Loucy (cell line): ENCODE data around the gene PRKACA.
A peak's percentile ranks its signal among the peaks of the same experiment; 100 is the strongest.

Source experiments
- H2AFZ ChIP-seq: fragments of 200-600 bp; sonication (generic); 2 replicates; pipeline ENCODE4 v1.6.0; 2016; ENCODE audit warnings: antibody characterized with exemption, mild to moderate bottlenecking, low read length, moderate library complexity
- H3F3A ChIP-seq: fragments of 200-600 bp; 2 replicates; pipeline ENCODE4 v1.6.0; 2016; ENCODE audit warnings: antibody characterized with exemption, low read depth, mild to moderate bottlenecking
- H3K27me3 ChIP-seq: fragments of 200-600 bp; sonication (generic); 2 replicates; pipeline ENCODE4 v1.6.1; 2014; ENCODE audit warnings: low read length, mild to moderate bottlenecking; ENCODE audit not compliant: insufficient read depth, poor library complexity, severe bottlenecking
- H3K36me3 ChIP-seq: fragments of 200-600 bp; sonication (generic); 2 replicates; pipeline ENCODE4 v1.6.1; 2016; ENCODE audit warnings: low read length; ENCODE audit not compliant: insufficient read depth
- H3K4me1 ChIP-seq: fragments of 200-600 bp; sonication (generic); 2 replicates; pipeline ENCODE4 v1.5.1; 2014; ENCODE audit warnings: low read length, mild to moderate bottlenecking; ENCODE audit not compliant: insufficient read depth, poor library complexity, severe bottlenecking
- H3K4me2 ChIP-seq: fragments of 200-600 bp; sonication (generic); 2 replicates; pipeline ENCODE4 v1.6.0; 2014; ENCODE audit warnings: antibody characterized with exemption, low read length, low read depth, mild to moderate bottlenecking; ENCODE audit not compliant: poor library complexity, severe bottlenecking
- H3K4me3 ChIP-seq: fragments of 200-600 bp; sonication (generic); 2 replicates; pipeline ENCODE4 v1.5.1; 2014; ENCODE audit warnings: low read length, mild to moderate bottlenecking, mixed read lengths; ENCODE audit not compliant: poor library complexity, severe bottlenecking
- H3K79me2 ChIP-seq: fragments of 200-600 bp; sonication (generic); 2 replicates; pipeline ENCODE4 v1.6.1; 2014; ENCODE audit warnings: low read length; ENCODE audit not compliant: insufficient read depth
- H3K9ac ChIP-seq: fragments of 200-600 bp; sonication (generic); 2 replicates; pipeline ENCODE4 v1.6.0; 2014; ENCODE audit warnings: mild to moderate bottlenecking, low read depth, low read length, moderate library complexity; ENCODE audit not compliant: poor library complexity, severe bottlenecking
- H3K9me2 ChIP-seq: fragments of 200-600 bp; sonication (generic); replicated peaks from 2 replicates; pipeline ENCODE4 v1.6.1; 2016; ENCODE audit warnings: low read depth, low read length, mixed read lengths
- H3K9me3 ChIP-seq: fragments of 200-600 bp; sonication (generic); 2 replicates; pipeline ENCODE4 v1.6.1; 2014; ENCODE audit warnings: mild to moderate bottlenecking, antibody characterized with exemption, low read length, low read depth; ENCODE audit not compliant: insufficient read depth
- H4K20me1 ChIP-seq: fragments of 200-600 bp; sonication (generic); 2 replicates; pipeline ENCODE4 v1.6.0; 2014; ENCODE audit warnings: antibody characterized with exemption, low read length, mild to moderate bottlenecking; ENCODE audit not compliant: insufficient read depth, poor library complexity, severe bottlenecking
- CTCF ChIP-seq: fragments of 200-600 bp; sonication (generic); conservative IDR thresholded peaks from 2 replicates; pipeline ENCODE4 v1.5.1; 2014; ENCODE audit warnings: mild to moderate bottlenecking, antibody characterized with exemption, low read length
- EZH2phosphoT487 ChIP-seq: fragments of 200-600 bp; IDR thresholded peaks from 2 replicates; pipeline ENCODE4 v1.6.1; 2018; ENCODE audit warnings: antibody characterized with exemption, mild to moderate bottlenecking, moderate library complexity, borderline replicate concordance

The PRKACA gene

GRCh38 chr19:14138576-14139265 is 21.2 kb upstream of the PRKACA start:
- TF ChIP-seq CTCF (no peak), EZH2phosphoT487 (no peak)
- peak overlapping the region; percentile 82 for H3K4me2 ChIP-seq
- H3K27me3 ChIP-seq: no peaks in the 10 kb centered on the region
- peak overlapping the region; percentile 94 for H3K9ac ChIP-seq
- H3K36me3 ChIP-seq: no peaks in the 10 kb centered on the region
- H3K79me2 ChIP-seq: peaks cover 32% of the 10 kb centered on the region
- H4K20me1 ChIP-seq: peaks cover 15% of the 10 kb centered on the region
- H3K4me1 ChIP-seq: peaks cover 28% of the 10 kb centered on the region
- H3K9me2 ChIP-seq: no peaks in the 10 kb centered on the region
- no peaks in the 10 kb centered on the region for H3K9me3 ChIP-seq
- H3F3A ChIP-seq: no peaks in the 10 kb centered on the region
- peak overlapping the region; percentile 91 for H3K4me3 ChIP-seq
- no peak overlapping the region for H2AFZ ChIP-seq

- Histone ChIP-seq H3K27me3 (no peaks in the 10 kb centered on the region), H2AFZ (peak within 1 kb of the TSS; percentile 90), H3K4me1 (peaks cover 28% of the 10 kb centered on the region), H3K36me3 (no peaks in the 10 kb centered on the region), H3K9me3 (no peaks in the 10 kb centered on the region), H3K9ac (peak within 1 kb of the TSS; percentile 97), H3K9me2 (no peaks in the 10 kb centered on the region), H3K79me2 (peaks cover 51% of the 10 kb centered on the region), H3K4me3 (peak within 1 kb of the TSS; percentile 91), H3F3A (no peaks in the 10 kb centered on the region), H4K20me1 (peaks cover 15% of the 10 kb centered on the region), H3K4me2 (peak within 1 kb of the TSS; percentile 99)
- TF ChIP-seq CTCF (peak; percentile 73), EZH2phosphoT487 (no peak)
Observed at GRCh38 chr19:14136509-14137281, 19.1 kb upstream of the PRKACA start, which contains the start of gene ASF1B. TSS of gene ASF1B (minus strand) at chr19:14136589. CDS start at chr19:14136456, 133 bp downstream.

- TF ChIP-seq EZH2phosphoT487 (no peak), CTCF (no peak)
- Histone ChIP-seq H3K79me2 (peaks cover 55% of the 10 kb centered on the region), H2AFZ (peak overlapping the region; percentile 78)
Observed at GRCh38 chr19:14135985-14136508, 18.5 kb upstream of the PRKACA start.

More at GRCh38 chr19:14135985-14136508, 18.5 kb upstream of the PRKACA start:
- Histone ChIP-seq H3K9ac (peak overlapping the region; percentile 97), H3K36me3 (no peaks in the 10 kb centered on the region), H3K27me3 (no peaks in the 10 kb centered on the region), H3K4me1 (peaks cover 28% of the 10 kb centered on the region), H3K9me3 (no peaks in the 10 kb centered on the region), H3K4me2 (peak overlapping the region; percentile 99), H3K4me3 (peak overlapping the region; percentile 86), H3F3A (no peaks in the 10 kb centered on the region), H3K9me2 (no peaks in the 10 kb centered on the region), H4K20me1 (peaks cover 15% of the 10 kb centered on the region)
